Activated T-cell treated with anti-CD3 and anti-CD28 coated beads for 4 hours (primary cell): ENCODE results near the gene TTC9.

Experiments
- DNase-seq: peaks from one replicate; pipeline ENCODE4 v3.0.0-alpha.2; 2020

TTC9 gene

DNA sequence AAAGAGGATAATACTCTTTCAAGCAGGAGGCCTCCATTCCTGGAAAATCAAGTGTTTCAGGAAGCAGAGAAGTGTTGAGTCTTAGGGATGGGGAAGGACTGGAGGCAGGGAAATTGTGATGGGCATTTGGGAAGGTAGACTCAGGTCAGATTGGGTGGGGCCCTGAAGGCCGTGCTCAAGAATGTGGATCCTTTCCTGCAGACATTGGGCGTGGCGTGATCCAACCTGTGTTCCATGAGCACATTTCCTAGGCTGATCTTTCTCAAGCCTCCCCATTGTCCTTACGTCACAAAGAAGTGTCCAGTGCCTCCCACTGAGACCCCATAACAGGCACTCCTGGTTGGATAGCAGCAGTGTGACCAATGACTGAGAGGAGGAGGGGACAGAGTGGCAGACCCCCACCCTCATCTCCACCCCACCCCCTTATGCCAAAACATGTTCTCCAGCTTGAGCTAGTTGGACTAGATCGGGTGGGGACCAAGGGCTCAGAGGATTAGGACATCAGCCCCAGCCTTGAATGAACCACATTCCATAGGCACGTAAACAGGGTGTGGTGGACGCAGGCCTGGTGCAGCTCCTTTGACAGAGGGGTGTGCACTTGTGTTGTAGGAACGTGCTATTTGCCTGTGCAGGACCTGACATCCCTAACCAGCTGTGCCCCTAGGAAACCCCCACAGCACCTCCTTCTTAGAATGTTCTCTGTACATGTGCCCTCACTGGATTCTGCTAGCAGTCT is 76.8 kb downstream of the TTC9 start:
- DNase-seq: no peak

DNA sequence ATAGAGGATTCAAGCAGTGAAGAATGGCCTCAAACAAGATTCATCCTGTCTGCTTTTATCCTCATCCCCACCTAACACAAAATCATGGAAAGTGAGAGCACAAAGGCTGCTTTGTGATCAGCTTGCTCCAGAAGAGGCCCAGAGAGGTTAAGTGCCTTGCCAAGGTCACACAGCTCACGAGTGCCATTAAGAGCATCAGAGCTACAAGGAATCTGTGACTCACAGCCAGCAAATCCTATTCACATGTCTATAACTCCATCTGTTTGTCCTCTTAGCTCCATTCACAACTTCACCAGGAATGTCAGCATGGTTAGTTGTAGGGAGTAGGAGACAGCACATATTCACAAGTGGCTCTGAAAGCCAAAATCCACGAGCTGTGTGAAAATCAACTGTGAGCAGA is 79.8 kb downstream of the TTC9 start:
- DNase-seq: no peak

- no peak for DNase-seq
Observed at GRCh38 chr14:70722418-70722817, 80.7 kb downstream of the TTC9 start.

DNA sequence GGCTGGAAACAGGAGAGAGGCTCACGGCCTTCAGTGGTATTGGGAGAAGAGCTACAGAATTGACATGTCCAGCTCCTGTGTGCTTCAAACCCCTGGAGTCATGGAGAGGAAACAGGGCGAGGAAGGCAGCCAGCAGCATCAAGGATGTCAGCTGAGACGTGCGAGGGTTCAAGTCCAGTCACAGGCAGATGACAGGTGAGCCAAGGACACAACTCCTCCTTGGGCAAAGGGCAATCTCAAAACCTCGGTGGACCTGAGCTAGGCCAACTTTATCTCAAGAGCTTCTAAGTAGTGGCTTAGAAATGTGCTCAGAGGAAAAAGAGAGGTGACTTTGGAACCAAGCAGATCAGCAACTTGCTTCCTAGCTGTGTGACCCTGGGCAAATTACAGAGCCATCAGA is 81.6 kb downstream of the TTC9 start:
- no peak for DNase-seq

DNA sequence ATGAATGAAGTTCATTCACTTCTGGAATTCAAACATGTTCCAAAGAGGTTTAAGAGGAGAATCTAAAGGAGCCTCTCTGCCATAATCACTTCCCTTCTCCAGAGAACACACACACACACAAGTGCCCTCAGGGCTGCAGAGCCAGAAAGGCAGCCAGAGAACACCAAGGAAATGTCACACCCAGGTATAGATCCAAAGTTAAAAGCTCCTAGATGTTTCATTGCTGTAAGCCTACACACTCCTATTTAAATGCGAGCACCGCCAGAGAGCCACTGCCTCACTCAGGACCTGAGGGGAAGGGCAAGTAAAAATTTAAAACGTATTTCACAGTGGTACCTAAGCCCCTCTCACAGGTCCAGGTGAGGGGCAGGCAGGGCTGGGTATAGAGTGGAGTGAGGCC is 82.4 kb downstream of the TTC9 start:
- no peak for DNase-seq

GRCh38 chr14:70724944-70725343 is 83.2 kb downstream of the TTC9 start:
- no peak for DNase-seq
